Nephron progenitor cell (in vitro differentiated cells): Measurements from ENCODE around the gene ETFA.
"Not testable (repeated sequence)": the region's sequence is repeated elsewhere in the genome, so short reads cannot be mapped to it uniquely, and the experiment has no call there.

ENCODE experiments used
- DNase-seq: peaks from one replicate; pipeline ENCODE4 v3.0.0; 2021
- H3K27ac Mint-ChIP-seq: 2 replicates; pipeline ENCODE4 v1.8.0; 2021; ENCODE audit warnings: mild to moderate bottlenecking, moderate library complexity, mixed read lengths
- H3K27me3 Mint-ChIP-seq: 2 replicates; pipeline ENCODE4 v1.8.0; 2021; ENCODE audit warnings: mild to moderate bottlenecking, low read depth, mixed read lengths; ENCODE audit not compliant: poor library complexity
- H3K36me3 Mint-ChIP-seq: 2 replicates; pipeline ENCODE4 v1.8.0; 2021; ENCODE audit warnings: low read depth, mixed read lengths
- H3K4me1 Mint-ChIP-seq: 2 replicates; pipeline ENCODE4 v1.8.0; 2021; ENCODE audit warnings: mixed read lengths
- H3K4me3 Mint-ChIP-seq: 2 replicates; pipeline ENCODE4 v1.8.0; 2021; ENCODE audit warnings: mild to moderate bottlenecking, moderate library complexity, mixed read lengths
- H3K9me3 Mint-ChIP-seq: 2 replicates; pipeline ENCODE4 v1.8.0; 2021; ENCODE audit warnings: mild to moderate bottlenecking, moderate library complexity, mixed read lengths
- CTCF ChIP-seq: fragments of 200-600 bp; sonication (generic); IDR thresholded peaks from 2 replicates; pipeline ENCODE4 v1.5.0; 2021; ENCODE audit warnings: antibody characterized with exemption

ETFA gene

GRCh38 chr15:76282465-76282864, 28.8 kb downstream of the ETFA start:
- H3K36me3 Mint-ChIP-seq = peaks cover 80% of the 10 kb centered on the region

GRCh38 chr15:76278651-76279050, 32.6 kb downstream of the ETFA start:
- H3K36me3 Mint-ChIP-seq = peaks cover 68% of the 10 kb centered on the region

More at GRCh38 chr15:76282465-76282864, 28.8 kb downstream of the ETFA start:
- no peak for TF ChIP-seq CTCF
- no peak for DNase-seq
- H3K27me3 Mint-ChIP-seq = peaks cover 2% of the 10 kb centered on the region
- no peaks in the 10 kb centered on the region for H3K9me3 Mint-ChIP-seq
- H3K27ac Mint-ChIP-seq = no peak overlapping the region
- H3K4me3 Mint-ChIP-seq = no peak overlapping the region
- no peaks in the 10 kb centered on the region for H3K4me1 Mint-ChIP-seq

GRCh38 chr15:76274821-76275220, 36.4 kb downstream of the ETFA start:
- peaks cover 4% of the 10 kb centered on the region for H3K9me3 Mint-ChIP-seq

More at GRCh38 chr15:76278651-76279050, 32.6 kb downstream of the ETFA start:
- no peak for TF ChIP-seq CTCF
- Mint-ChIP-seq H3K4me1 (no peaks in the 10 kb centered on the region), H3K4me3 (no peak overlapping the region), H3K27me3 (peaks cover 2% of the 10 kb centered on the region), H3K27ac (no peak overlapping the region), H3K9me3 (no peaks in the 10 kb centered on the region)
- DNase-seq = no peak

GRCh38 chr15:76274226-76274625, 37.0 kb downstream of the ETFA start:
- Mint-ChIP-seq H3K27ac (no peak overlapping the region), H3K4me1 (no peaks in the 10 kb centered on the region), H3K27me3 (no peaks in the 10 kb centered on the region), H3K36me3 (peaks cover 69% of the 10 kb centered on the region), H3K9me3 (peaks cover 10% of the 10 kb centered on the region), H3K4me3 (no peak overlapping the region)
- TF ChIP-seq CTCF = no peak
- no peak for DNase-seq

More at GRCh38 chr15:76274821-76275220, 36.4 kb downstream of the ETFA start:
- Mint-ChIP-seq H3K27me3 (no peaks in the 10 kb centered on the region), H3K4me3 (no peak overlapping the region), H3K36me3 (peaks cover 68% of the 10 kb centered on the region), H3K4me1 (no peaks in the 10 kb centered on the region), H3K27ac (no peak overlapping the region)
- TF ChIP-seq CTCF = no peak
- DNase-seq = no peak

- H3K4me3 Mint-ChIP-seq = no peak overlapping the region
- H3K36me3 Mint-ChIP-seq = peaks cover 73% of the 10 kb centered on the region
- no peak for TF ChIP-seq CTCF
- H3K9me3 Mint-ChIP-seq = peaks cover 44% of the 10 kb centered on the region
- H3K4me1 Mint-ChIP-seq = no peaks in the 10 kb centered on the region
- DNase-seq = no peak
- H3K27me3 Mint-ChIP-seq = no peaks in the 10 kb centered on the region
- no peak overlapping the region for H3K27ac Mint-ChIP-seq
Observed at GRCh38 chr15:76270876-76271275, 40.4 kb downstream of the ETFA start.

GRCh38 chr15:76267077-76267476, 44.2 kb downstream of the ETFA start:
- no peaks in the 10 kb centered on the region for H3K27me3 Mint-ChIP-seq
- H3K36me3 Mint-ChIP-seq = peaks cover 100% of the 10 kb centered on the region
- H3K27ac Mint-ChIP-seq = no peak overlapping the region
- TF ChIP-seq CTCF = no peak
- DNase-seq = no peak
- H3K4me1 Mint-ChIP-seq = no peaks in the 10 kb centered on the region
- H3K4me3 Mint-ChIP-seq = no peak overlapping the region
- H3K9me3 Mint-ChIP-seq = peaks cover 82% of the 10 kb centered on the region

- not testable (repeated sequence) for H3K27me3 Mint-ChIP-seq, DNase-seq, H3K4me3 Mint-ChIP-seq, H3K27ac Mint-ChIP-seq, H3K4me1 Mint-ChIP-seq
- H3K9me3 Mint-ChIP-seq = peaks cover 91% of the 10 kb centered on the region
- peaks cover 100% of the 10 kb centered on the region for H3K36me3 Mint-ChIP-seq
Observed at GRCh38 chr15:76265769-76266168, 45.5 kb downstream of the ETFA start.
